GM19099 (cell line): ENCODE data around the gene IFT88.

Experiments used
- POLR2A ChIP-seq: IDR thresholded peaks from 3 replicates; pipeline ENCODE4 v1.6.1; 2011; ENCODE audit warnings: low read depth; ENCODE audit not compliant: insufficient read length; ENCODE audit errors: extremely low read depth

IFT88 gene

DNA sequence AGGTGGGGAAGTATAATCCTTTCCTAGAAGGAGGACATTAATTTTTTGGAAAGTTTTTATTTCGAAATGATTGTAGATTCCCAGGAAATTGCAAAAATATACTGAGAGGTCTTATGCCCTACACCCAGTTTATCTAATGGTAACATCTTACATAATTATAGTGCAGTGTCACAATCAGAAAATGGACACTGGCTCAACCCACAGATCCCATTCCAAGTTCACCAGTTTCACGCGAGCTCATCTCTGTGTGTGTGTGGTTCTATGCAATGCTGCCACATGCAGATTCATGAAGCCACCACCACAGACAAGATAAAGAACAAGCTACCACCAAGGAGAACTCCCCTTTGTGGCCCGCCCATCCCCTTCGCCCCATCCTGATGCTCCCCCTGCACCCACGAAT is 160.9 kb downstream of the IFT88 start:
- TF ChIP-seq POLR2A: no peak

- TF ChIP-seq POLR2A: no peak
Measured at GRCh38 chr13:20728579-20729311, 161.8 kb downstream of the IFT88 start.

GRCh38 chr13:20729633-20730585 is 163.0 kb downstream of the IFT88 start:
- no peak for TF ChIP-seq POLR2A

DNA sequence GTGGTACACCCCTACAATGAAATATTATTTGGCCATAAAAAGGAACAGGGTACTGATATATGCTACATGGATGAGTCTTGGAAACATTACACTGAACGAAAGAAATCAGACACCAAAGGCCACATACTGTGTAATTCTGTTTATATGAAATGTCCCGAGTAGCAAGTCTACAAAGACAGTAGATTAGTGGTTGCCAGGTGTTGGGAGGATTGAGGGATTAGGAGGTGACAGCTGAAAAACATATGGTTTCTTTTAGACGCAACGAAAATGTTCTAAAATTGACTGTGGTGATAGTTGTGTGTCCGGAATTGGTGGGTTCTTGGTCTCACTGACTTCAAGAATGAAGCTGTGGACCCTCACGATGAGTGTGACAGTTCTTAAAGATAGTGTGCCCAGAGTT is 171.7 kb downstream of the IFT88 start:
- no peak for TF ChIP-seq POLR2A

GRCh38 chr13:20740021-20740420 is 173.1 kb downstream of the IFT88 start:
- no peak for TF ChIP-seq POLR2A
